GM15510 (cell line): ENCODE measurements around the gene OR2F1.

Source experiments
- POLR2A ChIP-seq: IDR thresholded peaks from 3 replicates; pipeline ENCODE4 v1.6.1; 2011; ENCODE audit warnings: borderline replicate concordance; ENCODE audit not compliant: insufficient read length; ENCODE audit errors: extremely low read depth

OR2F1 gene

GRCh38 chr7:143936087-143937009, 18.3 kb upstream of the OR2F1 start:
- TF ChIP-seq POLR2A = no peak

GRCh38 chr7:143938379-143939243, 16.0 kb upstream of the OR2F1 start:
- no peak for TF ChIP-seq POLR2A

GRCh38 chr7:143945423-143945822, 9.2 kb upstream of the OR2F1 start:
- no peak for TF ChIP-seq POLR2A

GRCh38 chr7:143947111-143947510, 7.5 kb upstream of the OR2F1 start:
- TF ChIP-seq POLR2A = no peak

GRCh38 chr7:143948733-143949132, 5.9 kb upstream of the OR2F1 start:
- TF ChIP-seq POLR2A = no peak

- no peak for TF ChIP-seq POLR2A
Measured at GRCh38 chr7:143953421-143953820, 1.2 kb upstream of the OR2F1 start.

GRCh38 chr7:143954135-143954534, 509 bp upstream of the OR2F1 start:
- TF ChIP-seq POLR2A = no peak

GRCh38 chr7:143958781-143959180, 4.1 kb downstream of the OR2F1 start:
- TF ChIP-seq POLR2A = no peak

- TF ChIP-seq POLR2A = no peak
Measured at GRCh38 chr7:143960813-143961610, 6.4 kb downstream of the OR2F1 start.

GRCh38 chr7:143965280-143965679, 10.6 kb downstream of the OR2F1 start:
- no peak for TF ChIP-seq POLR2A

GRCh38 chr7:143967398-143967797, 12.8 kb downstream of the OR2F1 start:
- no peak for TF ChIP-seq POLR2A

GRCh38 chr7:143973870-143974416, 19.3 kb downstream of the OR2F1 start:
- no peak for TF ChIP-seq POLR2A

GRCh38 chr7:143974459-143974858, 19.8 kb downstream of the OR2F1 start:
- TF ChIP-seq POLR2A = no peak

- TF ChIP-seq POLR2A = no peak
Measured at GRCh38 chr7:143975617-143976016, 21.0 kb downstream of the OR2F1 start.
